ENCODE data around the gene AMDHD1.

DNA sequence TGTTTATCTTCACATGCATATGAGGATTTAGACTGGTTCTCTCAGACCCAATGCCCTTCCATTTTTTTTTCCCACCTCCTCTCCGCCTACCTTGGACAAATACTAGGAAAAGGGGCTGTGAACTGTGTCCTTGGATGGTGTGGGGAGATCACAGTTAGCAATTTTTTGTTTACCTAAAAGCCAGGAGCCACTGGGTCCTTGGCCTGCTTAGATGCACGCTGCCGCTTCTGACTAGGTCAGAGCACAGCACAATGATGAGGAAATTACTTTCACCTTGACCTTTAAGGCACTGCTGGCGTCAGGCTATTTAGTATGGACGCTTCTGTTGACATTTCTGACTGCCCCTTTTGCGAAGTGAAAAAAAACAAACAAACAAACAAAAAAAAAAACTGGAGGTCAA lies 2.6 kb upstream of the AMDHD1 start:
- TF ChIP-seq CTCF (IDR thresholded peaks at IDR 0.05; ENCODE audit: insufficient read depth, low read length, poor library complexity, severe bottlenecking) (no peak), EZH2phosphoT487 (conservative IDR thresholded peaks at IDR 0.05; ENCODE audit: low read length) (no peak)
